ENCODE data around the gene PCYT2.

Gene PCYT2

DNA sequence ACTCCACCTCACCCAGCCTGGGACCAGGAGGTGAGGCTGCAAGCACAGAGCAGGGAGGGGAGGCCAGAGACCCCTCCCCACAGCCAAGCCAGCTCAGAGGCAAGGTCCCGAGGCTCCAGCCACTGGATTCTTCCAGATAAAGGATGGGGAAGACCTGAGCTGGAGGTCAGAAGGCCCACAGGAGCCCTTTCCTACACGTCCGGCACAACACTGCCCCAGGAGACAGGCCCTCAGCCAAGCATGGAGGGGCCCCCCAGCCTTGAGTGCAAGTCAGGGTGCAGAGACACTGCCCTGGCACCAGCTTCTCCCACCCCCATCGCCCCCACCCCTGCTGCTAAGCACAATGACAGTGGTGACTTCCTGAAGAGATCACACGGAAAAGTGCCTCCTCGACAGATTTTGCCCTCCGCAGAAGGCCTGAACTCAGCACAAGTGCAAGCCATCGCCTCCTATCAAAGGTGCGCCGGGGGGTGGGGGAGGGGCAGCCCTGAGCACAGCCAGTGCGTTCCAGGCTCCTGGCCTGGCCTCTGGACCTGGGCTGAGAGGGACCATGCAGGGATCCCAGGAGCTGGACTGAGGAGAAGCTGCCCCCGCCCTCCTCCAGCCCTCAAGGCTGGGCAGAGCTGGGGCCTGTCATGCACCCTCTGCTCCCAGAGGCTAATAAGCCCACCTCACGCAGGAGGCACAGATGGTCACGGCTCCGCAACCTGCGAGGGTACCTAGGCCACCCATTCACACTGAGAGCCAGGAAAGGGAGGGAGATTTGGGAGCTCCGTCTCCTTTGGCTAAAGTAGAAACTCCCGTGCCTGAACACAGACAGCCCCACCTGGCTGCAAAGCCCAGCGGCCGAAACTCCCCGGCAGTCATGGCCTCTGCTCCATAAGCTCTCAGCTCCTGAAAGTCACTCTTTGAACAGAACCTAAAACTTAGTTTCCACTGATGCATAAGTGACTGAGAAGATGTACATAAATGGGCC, 13.6 kb upstream of the PCYT2 start:
- no peaks in the 10 kb centered on the region for H3K27me3 ChIP-seq
- H3K4me3 ChIP-seq (ENCODE audit: low read depth, low read length): no peak overlapping the region
- peaks cover 6% of the 10 kb centered on the region for H3K4me1 ChIP-seq
- no peak for DNase-seq
- peaks cover 29% of the 10 kb centered on the region for H3K36me3 ChIP-seq
- H3K9me3 ChIP-seq: no peaks in the 10 kb centered on the region
- TF ChIP-seq, protein P1, sequence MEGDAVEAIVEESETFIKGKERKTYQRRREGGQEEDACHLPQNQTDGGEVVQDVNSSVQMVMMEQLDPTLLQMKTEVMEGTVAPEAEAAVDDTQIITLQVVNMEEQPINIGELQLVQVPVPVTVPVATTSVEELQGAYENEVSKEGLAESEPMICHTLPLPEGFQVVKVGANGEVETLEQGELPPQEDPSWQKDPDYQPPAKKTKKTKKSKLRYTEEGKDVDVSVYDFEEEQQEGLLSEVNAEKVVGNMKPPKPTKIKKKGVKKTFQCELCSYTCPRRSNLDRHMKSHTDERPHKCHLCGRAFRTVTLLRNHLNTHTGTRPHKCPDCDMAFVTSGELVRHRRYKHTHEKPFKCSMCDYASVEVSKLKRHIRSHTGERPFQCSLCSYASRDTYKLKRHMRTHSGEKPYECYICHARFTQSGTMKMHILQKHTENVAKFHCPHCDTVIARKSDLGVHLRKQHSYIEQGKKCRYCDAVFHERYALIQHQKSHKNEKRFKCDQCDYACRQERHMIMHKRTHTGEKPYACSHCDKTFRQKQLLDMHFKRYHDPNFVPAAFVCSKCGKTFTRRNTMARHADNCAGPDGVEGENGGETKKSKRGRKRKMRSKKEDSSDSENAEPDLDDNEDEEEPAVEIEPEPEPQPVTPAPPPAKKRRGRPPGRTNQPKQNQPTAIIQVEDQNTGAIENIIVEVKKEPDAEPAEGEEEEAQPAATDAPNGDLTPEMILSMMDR (IDR thresholded peaks at IDR 0.05; ENCODE audit: low read depth, low read length): no peak

GRCh38 chr17:81923302-81924260, 12.4 kb upstream of the PCYT2 start:
- Histone ChIP-seq H3K9me3 (no peaks in the 10 kb centered on the region), H3K27me3 (no peaks in the 10 kb centered on the region), H3K36me3 (peaks cover 34% of the 10 kb centered on the region), H3K4me3 (ENCODE audit: low read depth, low read length) (no peak overlapping the region), H3K4me1 (peaks cover 6% of the 10 kb centered on the region)
- TF ChIP-seq, protein P1 (IDR thresholded peaks at IDR 0.05; ENCODE audit: low read depth, low read length): no peak
- no peak for DNase-seq

DNA sequence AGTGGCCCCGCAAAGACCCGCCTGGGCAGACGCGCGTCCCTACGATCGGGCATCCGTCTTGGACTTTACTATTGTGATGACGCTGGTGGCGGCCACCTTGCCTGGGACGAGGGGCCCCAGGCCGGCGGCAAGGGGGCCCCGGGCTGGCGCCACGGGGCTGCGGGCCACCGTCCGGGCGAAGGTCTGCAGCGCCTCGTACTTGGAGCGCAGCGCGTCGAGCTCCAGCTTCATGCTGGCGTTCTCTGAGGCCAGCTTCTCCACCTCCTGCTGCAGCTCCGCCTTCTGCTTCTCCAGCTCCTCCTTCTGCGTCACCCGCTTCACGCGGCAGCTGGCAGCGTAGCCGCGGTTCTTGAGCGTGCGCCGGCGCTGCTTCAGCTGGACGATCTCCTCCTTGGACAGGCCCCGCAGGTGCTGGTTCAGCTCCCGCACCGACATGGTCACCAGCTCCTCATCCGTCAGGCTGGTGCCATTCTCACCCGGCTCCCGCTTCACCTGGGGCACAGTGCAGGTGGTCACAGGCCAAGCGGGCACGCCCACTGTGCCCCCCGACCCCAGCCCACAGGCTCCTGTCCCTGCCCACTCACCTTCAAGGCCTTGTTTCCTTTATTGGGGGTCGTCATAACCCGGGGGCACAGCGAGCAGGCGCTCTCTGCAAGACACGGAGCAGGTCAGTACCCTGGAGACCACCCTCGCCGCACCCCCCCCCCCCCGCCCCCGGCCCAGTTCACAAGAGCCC, 11.5 kb upstream of the PCYT2 start:
- DNase-seq: no peak
- TF ChIP-seq, protein P1 (IDR thresholded peaks at IDR 0.05; ENCODE audit: low read depth, low read length): no peak
- Histone ChIP-seq H3K36me3 (peaks cover 34% of the 10 kb centered on the region), H3K4me1 (peaks cover 10% of the 10 kb centered on the region), H3K9me3 (no peaks in the 10 kb centered on the region), H3K27me3 (no peaks in the 10 kb centered on the region), H3K4me3 (ENCODE audit: low read depth, low read length) (no peak overlapping the region)

- Histone ChIP-seq H3K36me3 (peaks cover 34% of the 10 kb centered on the region), H3K4me3 (ENCODE audit: low read depth, low read length) (no peak overlapping the region), H3K9me3 (no peaks in the 10 kb centered on the region), H3K4me1 (peaks cover 10% of the 10 kb centered on the region), H3K27me3 (no peaks in the 10 kb centered on the region)
- no peak for DNase-seq
- TF ChIP-seq, protein P1 (IDR thresholded peaks at IDR 0.05; ENCODE audit: low read depth, low read length): no peak
Observed at GRCh38 chr17:81921996-81922565, 10.9 kb upstream of the PCYT2 start.

- Histone ChIP-seq H3K27me3 (no peaks in the 10 kb centered on the region), H3K4me1 (peaks cover 13% of the 10 kb centered on the region)
Observed at GRCh38 chr17:81921537-81921862, 10.3 kb upstream of the PCYT2 start.

More at GRCh38 chr17:81921537-81921862, 10.3 kb upstream of the PCYT2 start:
- no peak for DNase-seq
- Histone ChIP-seq H3K4me3 (ENCODE audit: low read depth, low read length) (no peak overlapping the region), H3K9me3 (no peaks in the 10 kb centered on the region), H3K36me3 (peaks cover 32% of the 10 kb centered on the region)
- TF ChIP-seq, protein P1 (IDR thresholded peaks at IDR 0.05; ENCODE audit: low read depth, low read length): no peak

All from BE2C (cell line).